HepG2 (cell line): ENCODE results near the gene ASB16. TPM values are rescaled to one million over a fixed set of nuclear protein-coding genes. Genes with fewer than 3 reads are reported as not detected.

Experiments used
- ATF7 ChIP-seq, 2 experiments: fragments of 450-650 bp in 1 of 2; sonication (generic) in 1 of 2; formaldehyde crosslinking in 1 of 2; IDR thresholded peaks; 2 replicates each; pipeline versions ENCODE4 v1.4.0 to v1.6.1; 2016 to 2020; ENCODE audit warnings: antibody characterized with exemption in 1 of 2, mild to moderate bottlenecking in 1 of 2, missing genetic modification reagents in 1 of 2
- EED ChIP-seq: sonication (generic); formaldehyde crosslinking; IDR thresholded peaks from 2 replicates; pipeline ENCODE4 v1.5.0; 2020; ENCODE audit warnings: mild to moderate bottlenecking, missing genetic modification reagents
- IRX3 ChIP-seq: sonication (generic); formaldehyde crosslinking; IDR thresholded peaks from 2 replicates; pipeline ENCODE4 v1.8.1; 2023; ENCODE audit warnings: mild to moderate bottlenecking, low read depth, missing genetic modification reagents, borderline replicate concordance
- KLF16 ChIP-seq, 2 experiments: sonication (generic) in 1 of 2; formaldehyde crosslinking in 1 of 2; IDR thresholded peaks; 2 replicates each; pipeline versions ENCODE4 v1.6.1 to v1.8.0; 2016 to 2023; ENCODE audit warnings: missing genetic modification reagents in 2 of 2, missing compliant biosample characterization in 1 of 2
- MTF1 ChIP-seq: sonication (generic); formaldehyde crosslinking; IDR thresholded peaks from 2 replicates; pipeline ENCODE4 v1.5.0; 2020; ENCODE audit warnings: missing genetic modification reagents
- NCOR1 ChIP-seq: fragments of 200-600 bp; sonication (generic); IDR thresholded peaks from 2 replicates; pipeline ENCODE4 v1.7.0; 2017; ENCODE audit warnings: antibody characterized with exemption, low read length, borderline replicate concordance
- NR1H2 ChIP-seq: sonication (generic); formaldehyde crosslinking; IDR thresholded peaks from 2 replicates; pipeline ENCODE4 v1.8.1; 2022; ENCODE audit warnings: low read depth, missing genetic modification reagents, borderline replicate concordance
- ONECUT2 ChIP-seq: sonication (generic); formaldehyde crosslinking; IDR thresholded peaks from 2 replicates; pipeline ENCODE4 v1.4.0; 2020; ENCODE audit warnings: missing genetic modification reagents
- PAWR ChIP-seq: sonication (generic); formaldehyde crosslinking; IDR thresholded peaks from 2 replicates; pipeline ENCODE4 v1.4.0; 2020; ENCODE audit warnings: missing genetic modification reagents, mild to moderate bottlenecking, borderline replicate concordance
- RARG ChIP-seq: sonication (generic); formaldehyde crosslinking; IDR thresholded peaks from 2 replicates; pipeline ENCODE4 v1.4.0; 2020; ENCODE audit warnings: low read depth, mild to moderate bottlenecking, missing genetic modification reagents
- SATB2 ChIP-seq: sonication (generic); formaldehyde crosslinking; IDR thresholded peaks from 2 replicates; pipeline ENCODE4 v1.5.0; 2020; ENCODE audit warnings: missing genetic modification reagents
- SPEN ChIP-seq: sonication (generic); formaldehyde crosslinking; IDR thresholded peaks from 2 replicates; pipeline ENCODE4 v1.5.1; 2020; ENCODE audit warnings: low read depth, mild to moderate bottlenecking, missing genetic modification reagents
- TEF ChIP-seq: sonication (generic); formaldehyde crosslinking; IDR thresholded peaks from 2 replicates; pipeline ENCODE4 v1.5.0; 2020; ENCODE audit warnings: missing genetic modification reagents
- TGIF2 ChIP-seq: IDR thresholded peaks from 2 replicates; pipeline ENCODE4 v1.6.1; 2016; ENCODE audit warnings: control low read depth, missing compliant biosample characterization
- ZBTB2 ChIP-seq: sonication (generic); formaldehyde crosslinking; IDR thresholded peaks from 2 replicates; pipeline ENCODE4 v1.8.0; 2022; ENCODE audit warnings: low read depth, missing genetic modification reagents
- ZBTB44 ChIP-seq: sonication (generic); formaldehyde crosslinking; IDR thresholded peaks from 2 replicates; pipeline ENCODE4 v1.4.0; 2020; ENCODE audit warnings: missing genetic modification reagents
- ZFP82 ChIP-seq: sonication (generic); formaldehyde crosslinking; IDR thresholded peaks from 2 replicates; pipeline ENCODE4 v1.5.1; 2020; ENCODE audit warnings: mild to moderate bottlenecking, missing genetic modification reagents, borderline replicate concordance
- ZMYM4 ChIP-seq: sonication (generic); formaldehyde crosslinking; IDR thresholded peaks from 2 replicates; pipeline ENCODE4 v1.8.1; 2023; ENCODE audit warnings: mild to moderate bottlenecking, missing genetic modification reagents
- ZNF18 ChIP-seq: sonication (generic); formaldehyde crosslinking; IDR thresholded peaks from 2 replicates; pipeline ENCODE4 v1.8.0; 2022; ENCODE audit warnings: mild to moderate bottlenecking, missing genetic modification reagents; ENCODE audit not compliant: insufficient replicate concordance
- ZNF3 ChIP-seq: IDR thresholded peaks from 2 replicates; pipeline ENCODE4 v1.7.0; 2017; ENCODE audit warnings: inconsistent platforms
- ZNF619 ChIP-seq: sonication (generic); formaldehyde crosslinking; IDR thresholded peaks from 2 replicates; pipeline ENCODE4 v1.4.0; 2020; ENCODE audit warnings: mild to moderate bottlenecking, missing genetic modification reagents
- ZUFSP ChIP-seq: sonication (generic); formaldehyde crosslinking; IDR thresholded peaks from 2 replicates; pipeline ENCODE4 v1.9.0; 2021; ENCODE audit warnings: missing genetic modification reagents, mild to moderate bottlenecking, borderline replicate concordance
- polyA plus RNA-seq, 8 experiments: library from polyadenylated mRNA; depleted of rRNA in 3 of 8; stranded (reverse) in 7 of 8; unstranded in 1 of 8; fragments of >200 nt; fragmentation: Illumina TruSeq in 4 of 8; extraction: Trizol in 4 of 8; gene quantifications; 2 replicates each; pipeline versions ENCODE4 v1.2.1 to v1.2.3, GENCODE V29; 2011 to 2016; ENCODE audit warnings: low read depth in 4 of 8, missing spikeins in 1 of 8, mixed read lengths in 1 of 8; ENCODE audit not compliant: insufficient read depth in 1 of 8
- total RNA-seq, 5 experiments: library from RNA; depleted of rRNA; stranded (reverse); fragments of >200 nt; fragmentation: Illumina TruSeq; extraction: Trizol; gene quantifications; 2 replicates each; pipeline ENCODE4 v1.2.3, GENCODE V29; 2016; ENCODE audit warnings: low read depth in 1 of 5

The ASB16 gene
- total and polyA plus RNA-seq, 2 of the 13 experiments (the other 11 are each of a cell fraction or from before 2014, with no cell fraction given) = 0.07 TPM; not detected in 1

- peak; percentile 50; the same call in 1 of the 2 replicates for TF ChIP-seq NCOR1
- TF ChIP-seq ATF7 (IDR thresholded peaks at IDR 0.05) = no peak
- TF ChIP-seq ATF7 (CRISPR knock-in tag; IDR thresholded peaks at IDR 0.05) = peak; percentile 64
- TF ChIP-seq ZMYM4 (CRISPR knock-in tag) = peak; percentile 55
- TF ChIP-seq MTF1 (CRISPR knock-in tag) = no peak
- no peak for TF ChIP-seq ZNF3 (CRISPR knock-in tag)
- TF ChIP-seq EED = no peak; the same call in 1 of the 2 replicates
- no peak for TF ChIP-seq IRX3 (CRISPR knock-in tag)
- peak; percentile 50; the same call in 1 of the 2 replicates for TF ChIP-seq ZNF619 (CRISPR knock-in tag)
- TF ChIP-seq ZBTB2 (CRISPR knock-in tag) = 0 out of 2 replicates have a peak, but pooled peaks have one; percentile 15
- TF ChIP-seq ZNF18 (CRISPR knock-in tag) = peak; percentile 80
- no peak for TF ChIP-seq TGIF2
- TF ChIP-seq ZFP82 (CRISPR knock-in tag) = 0 out of 2 replicates have a peak, but pooled peaks have one; percentile 79
- TF ChIP-seq SPEN = no peak; the same call in none of the 2 replicates
- no peak for TF ChIP-seq ZBTB44 (CRISPR knock-in tag)
- peak; percentile 58; the same call in 1 of the 2 replicates for TF ChIP-seq RARG (CRISPR knock-in tag)
- TF ChIP-seq SATB2 = no peak
- TF ChIP-seq NR1H2 (CRISPR knock-in tag) = no peak
- TF ChIP-seq ONECUT2 = no peak
- TF ChIP-seq KLF16 (CRISPR knock-in tag; IDR thresholded peaks at IDR 0.05) = peak in 1 of 2 experiments; percentile 63; a peak in 1 of 4 replicates
- no peak for TF ChIP-seq ZUFSP
- peak; percentile 58; the same call in 1 of the 2 replicates for TF ChIP-seq TEF (CRISPR knock-in tag)
- TF ChIP-seq PAWR (CRISPR knock-in tag) = no peak
Observed at GRCh38 chr17:44123356-44124117, 47.0 kb upstream of the ASB16 start, which contains the start of gene HDAC5 (continued).
